Activated CD4-positive, alpha-beta T cell treated with anti-CD3 and anti-CD28 coated beads for 1 hour (primary cell): ENCODE results near the gene EPB41.
"Not testable (repeated sequence)": the region's sequence is repeated elsewhere in the genome, so short reads cannot be mapped to it uniquely, and the experiment has no call there.

ENCODE experiments used
- DNase-seq: peaks from one replicate; pipeline ENCODE4 v3.0.0-alpha.2; 2020

The EPB41 gene

GRCh38 chr1:28983091-28983490 is 68.7 kb downstream of the EPB41 start:
- DNase-seq: no peak

GRCh38 chr1:28983509-28984310 is 69.3 kb downstream of the EPB41 start:
- no peak for DNase-seq

- DNase-seq: no peak
These were observed 69.9 kb downstream of the EPB41 start for GRCh38 chr1:28984311-28984684.

GRCh38 chr1:28985427-28985826 is 71.1 kb downstream of the EPB41 start:
- DNase-seq: no peak

GRCh38 chr1:28986306-28986910 is 72.0 kb downstream of the EPB41 start:
- DNase-seq: no peak

GRCh38 chr1:29002792-29003191 is 88.4 kb downstream of the EPB41 start:
- no peak for DNase-seq

GRCh38 chr1:29004288-29004687 is 89.9 kb downstream of the EPB41 start:
- no peak for DNase-seq

- no peak for DNase-seq
These were observed 90.4 kb downstream of the EPB41 start for GRCh38 chr1:29004798-29005197.

GRCh38 chr1:29011775-29012174 is 97.4 kb downstream of the EPB41 start:
- DNase-seq: no peak

- DNase-seq: no peak
These were observed 102.9 kb downstream of the EPB41 start for GRCh38 chr1:29017235-29017634.

GRCh38 chr1:29017975-29018712 is 103.8 kb downstream of the EPB41 start:
- no peak for DNase-seq

GRCh38 chr1:29022620-29023019 is 108.3 kb downstream of the EPB41 start:
- DNase-seq: no peak

GRCh38 chr1:29029667-29030066 is 115.3 kb downstream of the EPB41 start:
- DNase-seq: no peak

GRCh38 chr1:29032841-29033240 is 118.5 kb downstream of the EPB41 start:
- DNase-seq: no peak

GRCh38 chr1:29033829-29034466 is 119.6 kb downstream of the EPB41 start:
- no peak for DNase-seq

GRCh38 chr1:29043274-29043965 is 129.1 kb downstream of the EPB41 start:
- no peak for DNase-seq

- no peak for DNase-seq
These were observed 129.6 kb downstream of the EPB41 start for GRCh38 chr1:29044010-29044409.

- not testable (repeated sequence) for DNase-seq
These were observed 131.3 kb downstream of the EPB41 start for GRCh38 chr1:29045663-29046062.

- no peak for DNase-seq
These were observed 132.8 kb downstream of the EPB41 start for GRCh38 chr1:29047142-29047541.

- DNase-seq: no peak
These were observed 135.8 kb downstream of the EPB41 start for GRCh38 chr1:29050166-29050565.

- DNase-seq: no peak
These were observed 137.7 kb downstream of the EPB41 start for GRCh38 chr1:29052100-29052499.

- DNase-seq: no peak
These were observed 138.6 kb downstream of the EPB41 start for GRCh38 chr1:29052941-29053340.

- DNase-seq: no peak
These were observed 140.8 kb downstream of the EPB41 start for GRCh38 chr1:29055160-29055559.
